PC-9 (cell line): ENCODE data around the gene AKAP12. TPM values are rescaled to one million over a fixed set of nuclear protein-coding genes. Genes with fewer than 3 reads are reported as not detected.

ENCODE experiments used
- BruUV-seq: library from RNA; stranded (reverse); fragments of 400-500 nt; replicated peaks from 2 replicates; lab custom pipeline; 2021; lab: Mats Ljungman, UMichigan
- CTCF ChIA-PET: fragments of 300-600 bp; sonication (Branson Sonifier 250); formaldehyde crosslinking; loops from one replicate; lab custom pipeline; 2022; ENCODE audit warnings: antibody characterized with exemption; lab: Charles Lee
- POLR2A ChIA-PET: fragments of 300-600 bp; sonication (Branson Sonifier 250); formaldehyde crosslinking; loops from one replicate; lab custom pipeline; 2022; ENCODE audit warnings: antibody characterized with exemption; ENCODE audit not compliant: unreplicated experiment; lab: Charles Lee
- DNase-seq, 2 experiments: peaks; one replicate each; pipeline versions ENCODE4 v3.0.0 to v3.0.0-alpha.2; 2015 to 2022; ENCODE audit warnings: mixed read lengths in 1 of 2
- H2AFZ ChIP-seq: fragments of 200-600 bp; sonication (generic); 2 replicates; pipeline ENCODE4 v1.8.1; 2017; ENCODE audit warnings: antibody characterized with exemption
- H3F3A ChIP-seq: fragments of 200-600 bp; sonication (generic); 2 replicates; pipeline ENCODE4 v1.8.1; 2017; ENCODE audit warnings: antibody characterized with exemption, mild to moderate bottlenecking, low read depth; ENCODE audit not compliant: insufficient read depth
- H3K27ac ChIP-seq: fragments of 200-600 bp; sonication (generic); 2 replicates; pipeline ENCODE4 v1.6.1; 2016; ENCODE audit warnings: mixed run types
- H3K27me3 ChIP-seq: fragments of 200-600 bp; sonication (generic); 2 replicates; pipeline ENCODE4 v1.6.1; 2016; ENCODE audit warnings: low read depth, mixed run types; ENCODE audit not compliant: insufficient read depth
- H3K36me3 ChIP-seq: fragments of 200-600 bp; sonication (generic); 2 replicates; pipeline ENCODE4 v1.6.1; 2016; ENCODE audit warnings: low read depth, mixed run types
- H3K4me1 ChIP-seq: fragments of 200-600 bp; sonication (generic); replicated peaks from 2 replicates; pipeline ENCODE4 v1.6.1; 2016; ENCODE audit warnings: mixed run types; ENCODE audit not compliant: insufficient read depth
- H3K4me2 ChIP-seq: fragments of 200-600 bp; sonication (generic); 2 replicates; pipeline ENCODE4 v1.6.1; 2017; ENCODE audit warnings: mixed run types
- H3K4me3 ChIP-seq: fragments of 200-600 bp; sonication (generic); 2 replicates; pipeline ENCODE4 v1.6.1; 2016; ENCODE audit warnings: mixed run types
- H3K79me2 ChIP-seq: fragments of 200-600 bp; sonication (generic); 2 replicates; pipeline ENCODE4 v1.6.1; 2017; ENCODE audit warnings: low read depth, mixed run types
- H3K9me2 ChIP-seq: fragments of 200-600 bp; sonication (generic); 2 replicates; pipeline ENCODE4 v1.8.1; 2017; ENCODE audit warnings: mild to moderate bottlenecking; ENCODE audit not compliant: insufficient read depth
- H3K9me3 ChIP-seq: fragments of 200-600 bp; sonication (generic); 2 replicates; pipeline ENCODE4 v1.8.1; 2016; ENCODE audit warnings: low read depth; ENCODE audit not compliant: insufficient read depth
- H4K20me1 ChIP-seq: fragments of 200-600 bp; sonication (generic); 2 replicates; pipeline ENCODE4 v1.8.1; 2017; ENCODE audit not compliant: insufficient read depth
- EZH2 ChIP-seq: fragments of 200-600 bp; sonication (generic); IDR thresholded peaks from 2 replicates; pipeline ENCODE4 v1.8.0; 2017; ENCODE audit warnings: antibody characterized with exemption, low read depth
- intact Hi-C: fragments of 100-400 bp; cut with micrococcal nuclease; formaldehyde crosslinking; loops from one replicate; pipeline ENCODE4 v1.10.0; 2022; ENCODE audit not compliant: unreplicated experiment
- total RNA-seq: library from RNA; stranded (reverse); gene quantifications from 2 replicates; pipeline ENCODE4 v1.2.3, GENCODE V29; 2021
- TF ChIP-seq, protein P1 (sequence below): fragments of 200-600 bp; sonication (generic); conservative IDR thresholded peaks from 2 replicates; pipeline ENCODE4 v1.6.1; 2017; ENCODE audit warnings: mixed run types, antibody characterized with exemption, mild to moderate bottlenecking, moderate library complexity

Gene AKAP12
- total RNA-seq, 1 experiment from 2014 or later: 12.6 TPM

DNA sequence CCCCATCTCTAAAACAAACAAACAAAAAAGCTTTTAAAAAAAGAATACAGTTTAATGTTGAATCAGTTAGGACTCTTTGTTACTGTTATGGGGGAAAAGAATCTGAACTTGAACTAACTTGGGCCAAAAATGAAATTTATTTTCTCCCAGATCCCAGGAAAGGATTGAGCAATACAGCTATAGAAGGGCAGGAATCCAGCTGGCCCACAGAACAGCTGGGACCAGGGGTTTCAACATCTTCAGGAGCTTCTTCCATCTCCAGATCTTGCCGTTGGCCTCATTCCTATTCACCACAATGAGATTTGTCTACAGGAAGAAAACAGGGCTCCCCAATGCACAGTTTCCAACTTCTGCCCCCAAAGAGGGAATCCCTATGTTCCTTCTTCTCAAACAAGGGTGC lies 43.2 kb upstream of the AKAP12 start:
- Histone ChIP-seq H3K27ac (no peak overlapping the region), H2AFZ (no peak overlapping the region), H3K4me3 (no peak overlapping the region), H3K36me3 (no peaks in the 10 kb centered on the region), H3K9me2 (no peaks in the 10 kb centered on the region), H3F3A (no peaks in the 10 kb centered on the region), H3K27me3 (no peaks in the 10 kb centered on the region), H3K4me1 (no peaks in the 10 kb centered on the region), H3K9me3 (no peaks in the 10 kb centered on the region), H3K4me2 (no peak overlapping the region), H3K79me2 (no peaks in the 10 kb centered on the region), H4K20me1 (no peaks in the 10 kb centered on the region)
- intact Hi-C loops: no loop called here
- DNase-seq: no peak
- CTCF ChIA-PET: no interaction called here
- POLR2A ChIA-PET: no interaction called here
- no TSS peak for BruUV-seq
- no peak for TF ChIP-seq EZH2

DNA sequence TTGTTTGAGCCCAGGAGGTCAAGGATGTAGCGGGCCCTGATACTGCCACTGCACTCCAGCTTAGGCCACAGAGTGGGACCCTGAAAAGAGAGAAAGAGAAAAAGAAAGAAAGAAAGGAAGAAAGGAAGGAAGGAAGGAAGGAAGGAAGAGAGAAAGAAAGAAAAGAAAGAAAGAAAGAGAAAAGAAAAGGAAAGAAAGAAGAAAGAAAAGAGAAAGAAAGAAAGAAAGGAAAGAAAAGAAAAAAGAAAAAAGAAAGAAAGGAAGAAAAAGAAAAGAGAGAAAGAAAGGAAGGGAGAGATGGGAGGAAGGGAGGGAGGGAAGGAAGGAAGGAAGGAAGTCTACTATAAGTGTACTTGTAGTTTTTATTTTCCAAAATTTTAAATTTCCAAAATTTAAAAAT lies 42.2 kb upstream of the AKAP12 start:
- Histone ChIP-seq H3K9me2 (no peaks in the 10 kb centered on the region), H3K79me2 (no peaks in the 10 kb centered on the region), H3K36me3 (no peaks in the 10 kb centered on the region), H3K4me1 (no peaks in the 10 kb centered on the region), H3K4me3 (no peak overlapping the region), H3K4me2 (no peak overlapping the region), H3K27ac (no peak overlapping the region), H2AFZ (no peak overlapping the region), H3F3A (no peaks in the 10 kb centered on the region), H3K9me3 (no peaks in the 10 kb centered on the region), H4K20me1 (no peaks in the 10 kb centered on the region), H3K27me3 (no peaks in the 10 kb centered on the region)
- DNase-seq: no peak
- no TSS peak for BruUV-seq
- ChIA-PET POLR2A (no interaction called here), CTCF (no interaction called here)
- intact Hi-C loops: no loop called here
- TF ChIP-seq, protein P1, sequence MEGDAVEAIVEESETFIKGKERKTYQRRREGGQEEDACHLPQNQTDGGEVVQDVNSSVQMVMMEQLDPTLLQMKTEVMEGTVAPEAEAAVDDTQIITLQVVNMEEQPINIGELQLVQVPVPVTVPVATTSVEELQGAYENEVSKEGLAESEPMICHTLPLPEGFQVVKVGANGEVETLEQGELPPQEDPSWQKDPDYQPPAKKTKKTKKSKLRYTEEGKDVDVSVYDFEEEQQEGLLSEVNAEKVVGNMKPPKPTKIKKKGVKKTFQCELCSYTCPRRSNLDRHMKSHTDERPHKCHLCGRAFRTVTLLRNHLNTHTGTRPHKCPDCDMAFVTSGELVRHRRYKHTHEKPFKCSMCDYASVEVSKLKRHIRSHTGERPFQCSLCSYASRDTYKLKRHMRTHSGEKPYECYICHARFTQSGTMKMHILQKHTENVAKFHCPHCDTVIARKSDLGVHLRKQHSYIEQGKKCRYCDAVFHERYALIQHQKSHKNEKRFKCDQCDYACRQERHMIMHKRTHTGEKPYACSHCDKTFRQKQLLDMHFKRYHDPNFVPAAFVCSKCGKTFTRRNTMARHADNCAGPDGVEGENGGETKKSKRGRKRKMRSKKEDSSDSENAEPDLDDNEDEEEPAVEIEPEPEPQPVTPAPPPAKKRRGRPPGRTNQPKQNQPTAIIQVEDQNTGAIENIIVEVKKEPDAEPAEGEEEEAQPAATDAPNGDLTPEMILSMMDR: no peak
- no peak for TF ChIP-seq EZH2

DNA sequence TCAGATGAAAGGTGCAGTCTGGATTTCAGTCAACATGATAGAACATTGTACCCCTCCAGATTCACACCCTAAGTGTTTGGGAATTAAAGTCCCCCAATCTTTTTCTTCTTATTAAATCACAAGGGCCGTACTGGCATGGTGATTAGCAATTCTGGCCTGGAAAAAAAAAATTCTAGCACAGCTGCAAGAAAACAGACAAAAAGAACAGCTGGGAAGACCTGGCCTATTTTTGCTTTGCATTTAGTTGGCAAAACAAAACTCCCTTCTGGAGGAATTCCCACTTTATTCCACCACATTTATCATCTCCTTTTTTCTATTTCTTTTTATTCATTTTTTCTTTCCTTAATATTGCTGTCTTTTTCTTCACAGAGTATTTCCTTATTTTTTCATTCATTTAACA lies 39.8 kb upstream of the AKAP12 start:
- Histone ChIP-seq H3K27ac (no peak overlapping the region), H3K36me3 (no peaks in the 10 kb centered on the region), H3K9me3 (no peaks in the 10 kb centered on the region), H2AFZ (no peak overlapping the region), H3K4me3 (no peak overlapping the region), H3K4me1 (no peaks in the 10 kb centered on the region), H4K20me1 (no peaks in the 10 kb centered on the region), H3K79me2 (no peaks in the 10 kb centered on the region), H3F3A (no peaks in the 10 kb centered on the region), H3K9me2 (no peaks in the 10 kb centered on the region), H3K27me3 (no peaks in the 10 kb centered on the region), H3K4me2 (no peak overlapping the region)
- no TSS peak for BruUV-seq
- ChIA-PET POLR2A (no interaction called here), CTCF (no interaction called here)
- intact Hi-C loops: no loop called here
- no peak for DNase-seq
- TF ChIP-seq, protein P1: no peak
- TF ChIP-seq EZH2: no peak
